HUES6 (cell line): ENCODE results near the gene TAF11L10.
"Not testable (repeated sequence)": the region's sequence is repeated elsewhere in the genome, so short reads cannot be mapped to it uniquely, and the experiment has no call there.

Experiments used
- H3K27ac ChIP-seq: 2 replicates; pipeline ENCODE4 v1.7.0; 2013; ENCODE audit warnings: low read depth, mild to moderate bottlenecking, low read length, inconsistent platforms
- H3K27me3 ChIP-seq: 2 replicates; pipeline ENCODE4 v1.6.1; 2013; ENCODE audit warnings: low read length; ENCODE audit not compliant: control insufficient read depth, insufficient read depth
- H3K36me3 ChIP-seq: 2 replicates; pipeline ENCODE4 v1.6.1; 2013; ENCODE audit warnings: low read length; ENCODE audit not compliant: control insufficient read depth, insufficient read depth
- H3K4me1 ChIP-seq: 2 replicates; pipeline ENCODE4 v1.6.1; 2013; ENCODE audit warnings: low read length; ENCODE audit not compliant: control insufficient read depth, insufficient read depth
- H3K4me3 ChIP-seq: 2 replicates; pipeline ENCODE4 v1.5.1; 2013; ENCODE audit warnings: low read depth, low read length
- H3K9ac ChIP-seq: one replicate; pipeline ENCODE4 v1.6.1; 2013; ENCODE audit warnings: mild to moderate bottlenecking, low read length
- H3K9me3 ChIP-seq: 2 replicates; pipeline ENCODE4 v1.6.1; 2013; ENCODE audit warnings: low read depth, low read length; ENCODE audit not compliant: control insufficient read depth, insufficient read depth

Gene TAF11L10

GRCh38 chr5:17594255-17594654 is 3.4 kb downstream of the TAF11L10 start, which contains the start of gene TAF11L9:
Gene TAF11L9, minus strand, starts transcription at chr5:17594394.
- not testable (repeated sequence) for H3K4me3 ChIP-seq, H3K9me3 ChIP-seq, H3K9ac ChIP-seq, H3K27ac ChIP-seq, H3K4me1 ChIP-seq, H3K27me3 ChIP-seq, H3K36me3 ChIP-seq

- H3K4me3 ChIP-seq, H3K9ac ChIP-seq, H3K36me3 ChIP-seq, H3K27me3 ChIP-seq, H3K4me1 ChIP-seq, H3K9me3 ChIP-seq, H3K27ac ChIP-seq: not testable (repeated sequence)
Observed at GRCh38 chr5:17590860-17591259, 6.8 kb downstream of the TAF11L10 start, which contains the start of gene TAF11L8. Gene TAF11L8, minus strand, starts transcription at chr5:17590960.

- not testable (repeated sequence) for H3K27ac ChIP-seq
Observed at GRCh38 chr5:17585658-17586057, 12.0 kb downstream of the TAF11L10 start, which contains the start of gene TAF11L7. Gene TAF11L7, minus strand, starts transcription at chr5:17585758.

More at GRCh38 chr5:17585658-17586057, 12.0 kb downstream of the TAF11L10 start, which contains the start of gene TAF11L7:
- not testable (repeated sequence) for H3K9me3 ChIP-seq, H3K4me1 ChIP-seq, H3K4me3 ChIP-seq, H3K27me3 ChIP-seq, H3K36me3 ChIP-seq, H3K9ac ChIP-seq
